Measurements from ENCODE around the gene RAPGEF5.
A peak's percentile ranks its signal among the peaks of the same experiment; 100 is the strongest.
"Not testable (repeated sequence)": the region's sequence is repeated elsewhere in the genome, so short reads cannot be mapped to it uniquely, and the experiment has no call there.

The RAPGEF5 gene

GRCh38 chr7:22082886-22083703 lies 273.9 kb downstream of the RAPGEF5 start:
- DNase-seq (ENCODE audit: low spot score) = peak; percentile 89

GRCh38 chr7:22082553-22082885 lies 274.4 kb downstream of the RAPGEF5 start:
- DNase-seq (ENCODE audit: low spot score) = no peak

GRCh38 chr7:22080219-22080618 lies 276.7 kb downstream of the RAPGEF5 start:
- not testable (repeated sequence) for DNase-seq (ENCODE audit: low spot score)

GRCh38 chr7:22078872-22079271 lies 278.1 kb downstream of the RAPGEF5 start:
- DNase-seq (ENCODE audit: low spot score) = not testable (repeated sequence)

GRCh38 chr7:22075561-22075960 lies 281.4 kb downstream of the RAPGEF5 start:
- no peak for DNase-seq (ENCODE audit: low spot score)

- no peak for DNase-seq (ENCODE audit: low spot score)
Measured at GRCh38 chr7:22074897-22075296, 282.1 kb downstream of the RAPGEF5 start.
